ENCODE data around the gene RAD52. TPM values are rescaled to one million over a fixed set of nuclear protein-coding genes. Genes with fewer than 3 reads are reported as not detected.

Gene RAD52
- polyA plus RNA-seq, 1 donor (not counting 4 experiments of a cell fraction or from before 2014, with no cell fraction given) = 9.8 TPM

DNA sequence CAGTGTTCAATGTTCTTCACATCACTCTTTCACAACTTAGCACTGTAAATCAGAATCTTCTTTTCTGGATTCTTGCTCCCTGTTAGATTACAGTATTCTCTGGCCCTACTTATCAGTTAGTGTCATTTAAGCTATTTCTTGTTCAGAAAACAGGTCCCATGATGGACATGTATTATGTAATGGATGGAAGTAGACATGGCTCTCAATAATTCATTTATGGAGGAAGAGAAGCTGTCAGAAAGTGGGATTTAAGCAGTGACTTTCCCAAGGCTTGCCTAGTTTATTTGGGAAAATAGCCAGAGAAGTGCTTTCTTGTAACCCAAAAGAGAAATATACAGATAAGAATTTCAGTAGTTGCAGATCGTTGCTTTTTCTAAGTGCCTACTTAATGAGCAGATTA, 43.2 kb upstream of the RAD52 start:
- peak; percentile 17 for FAIRE-seq
- H3K27ac ChIP-seq (ENCODE audit: control insufficient read depth, insufficient read depth, low read length) = peak overlapping the region; percentile 90

DNA sequence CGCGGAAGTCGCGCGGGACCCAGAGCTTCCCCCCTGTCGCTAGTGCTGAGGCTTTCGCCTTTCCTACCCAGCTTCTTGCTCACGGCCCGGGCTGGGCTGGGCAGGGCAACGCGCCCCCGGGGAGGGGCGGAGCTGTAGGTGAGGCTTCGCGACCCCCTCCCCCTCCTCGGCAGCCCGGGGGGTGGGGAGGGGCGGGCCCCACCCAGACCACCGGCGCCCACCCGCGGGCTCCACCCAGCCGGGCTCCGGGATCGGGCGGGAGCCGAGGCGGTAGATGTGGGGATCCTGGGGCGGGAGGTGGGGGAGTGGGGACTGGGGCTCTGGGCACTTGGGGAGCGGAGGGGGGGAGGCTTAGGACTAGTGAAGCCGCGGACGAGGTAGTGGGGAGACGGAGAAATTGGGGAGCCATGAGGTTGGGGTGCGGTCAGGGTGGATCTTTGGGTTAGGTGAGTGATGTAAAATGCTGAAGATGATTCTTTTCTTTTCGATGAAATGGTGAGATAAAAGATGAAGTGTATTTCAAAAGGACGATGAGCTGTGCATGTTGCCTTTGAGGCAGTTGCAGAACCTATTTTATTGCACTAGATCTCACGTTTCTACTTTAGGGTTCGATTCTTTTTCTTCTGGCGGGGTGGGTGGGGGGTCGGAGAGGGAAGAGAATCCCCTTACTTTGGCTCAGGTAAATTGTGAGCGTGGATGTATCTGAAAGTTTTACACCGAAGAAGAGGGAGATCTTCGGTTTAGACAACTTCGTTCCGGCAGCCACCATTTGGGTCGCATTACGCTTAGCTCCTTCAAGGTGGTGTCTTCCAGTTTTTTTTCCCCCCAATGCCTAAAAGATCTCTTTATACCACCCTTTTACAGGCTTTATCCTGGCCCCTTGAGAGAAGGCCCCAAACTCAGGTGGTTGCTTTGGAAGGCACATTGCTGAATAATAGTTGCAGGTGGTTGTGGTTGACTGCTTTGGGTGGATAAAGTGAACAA, 42.1 kb upstream of the RAD52 start:
- H3K9me3 ChIP-seq (ENCODE audit: control insufficient read depth, low read depth, low read length) = no peaks in the 10 kb centered on the region
- H3K4me2 ChIP-seq (ENCODE audit: control insufficient read depth, extremely low read depth, insufficient read depth, low read depth, low read length) = peak overlapping the region; percentile 80
- peaks cover 37% of the 10 kb centered on the region for H3K4me1 ChIP-seq (ENCODE audit: control insufficient read depth, extremely low read depth, insufficient read depth, low read length)
- dilution Hi-C loops (cut with MboI; ENCODE audit: extremely low pct_ligation_motif_present, low sequenced_read_pairs) = no loop called here
- H2AFZ ChIP-seq (ENCODE audit: control insufficient read depth, low read length) = peak overlapping the region; percentile 76
- peak overlapping the region; percentile 97 for H3K9ac ChIP-seq (ENCODE audit: control insufficient read depth, extremely low read depth, insufficient read depth, low read length)
- H3K4me3 ChIP-seq (ENCODE audit: control insufficient read depth in 2 of 3, extremely low read depth in 1 of 3, insufficient read depth in 2 of 3, low read depth in 1 of 3, low read length in 3 of 3) = peak overlapping the region; percentile 73 to 74 (median 73)
- H3K9me1 ChIP-seq (ENCODE audit: control insufficient read depth, extremely low read depth, insufficient read depth, low read length) = no peaks in the 10 kb centered on the region
- H3K27me3 ChIP-seq (ENCODE audit: control insufficient read depth, extremely low read depth, insufficient read depth, low read length) = no peaks in the 10 kb centered on the region
- H4K20me1 ChIP-seq (ENCODE audit: control insufficient read depth, extremely low read depth, insufficient read depth, low read length) = no peaks in the 10 kb centered on the region
- TF ChIP-seq, protein P1, sequence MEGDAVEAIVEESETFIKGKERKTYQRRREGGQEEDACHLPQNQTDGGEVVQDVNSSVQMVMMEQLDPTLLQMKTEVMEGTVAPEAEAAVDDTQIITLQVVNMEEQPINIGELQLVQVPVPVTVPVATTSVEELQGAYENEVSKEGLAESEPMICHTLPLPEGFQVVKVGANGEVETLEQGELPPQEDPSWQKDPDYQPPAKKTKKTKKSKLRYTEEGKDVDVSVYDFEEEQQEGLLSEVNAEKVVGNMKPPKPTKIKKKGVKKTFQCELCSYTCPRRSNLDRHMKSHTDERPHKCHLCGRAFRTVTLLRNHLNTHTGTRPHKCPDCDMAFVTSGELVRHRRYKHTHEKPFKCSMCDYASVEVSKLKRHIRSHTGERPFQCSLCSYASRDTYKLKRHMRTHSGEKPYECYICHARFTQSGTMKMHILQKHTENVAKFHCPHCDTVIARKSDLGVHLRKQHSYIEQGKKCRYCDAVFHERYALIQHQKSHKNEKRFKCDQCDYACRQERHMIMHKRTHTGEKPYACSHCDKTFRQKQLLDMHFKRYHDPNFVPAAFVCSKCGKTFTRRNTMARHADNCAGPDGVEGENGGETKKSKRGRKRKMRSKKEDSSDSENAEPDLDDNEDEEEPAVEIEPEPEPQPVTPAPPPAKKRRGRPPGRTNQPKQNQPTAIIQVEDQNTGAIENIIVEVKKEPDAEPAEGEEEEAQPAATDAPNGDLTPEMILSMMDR (optimal IDR thresholded peaks at IDR 0.05 in 1 of 3, IDR thresholded peaks at IDR 0.05 in 1 of 3, conservative IDR thresholded peaks at IDR 0.05 in 1 of 3; ENCODE audit: extremely low read depth in 1 of 3, insufficient read depth in 2 of 3, low read length in 3 of 3) = no peak
- TF ChIP-seq EZH2 (IDR thresholded peaks at IDR 0.05; ENCODE audit: low read length) = no peak
- DNase-seq (ENCODE audit: low read depth, low spot score) (no peak), FAIRE-seq (no peak)
- no peaks in the 10 kb centered on the region for H3K36me3 ChIP-seq (ENCODE audit: control insufficient read depth in 2 of 2, extremely low read depth in 1 of 2, insufficient read depth in 2 of 2, low read length in 2 of 2)
- H3K27ac ChIP-seq (ENCODE audit: control insufficient read depth, insufficient read depth, low read length) = peak overlapping the region; percentile 90
- H3K79me2 ChIP-seq (ENCODE audit: control insufficient read depth, insufficient read depth, low read length) = peaks cover 52% of the 10 kb centered on the region

More for the DNA sequence above, 43.2 kb upstream of the RAD52 start:
- Histone ChIP-seq H3K9me3 (ENCODE audit: control insufficient read depth, low read depth, low read length) (no peaks in the 10 kb centered on the region), H3K4me1 (ENCODE audit: control insufficient read depth, extremely low read depth, insufficient read depth, low read length) (peaks cover 37% of the 10 kb centered on the region), H4K20me1 (ENCODE audit: control insufficient read depth, extremely low read depth, insufficient read depth, low read length) (no peaks in the 10 kb centered on the region), H2AFZ (ENCODE audit: control insufficient read depth, low read length) (no peak overlapping the region), H3K4me3 (ENCODE audit: control insufficient read depth in 2 of 3, extremely low read depth in 1 of 3, insufficient read depth in 2 of 3, low read depth in 1 of 3, low read length in 3 of 3) (peak overlapping the region; percentile 73 to 74 (median 73)), H3K4me2 (ENCODE audit: control insufficient read depth, extremely low read depth, insufficient read depth, low read depth, low read length) (peak overlapping the region; percentile 80), H3K27me3 (ENCODE audit: control insufficient read depth, extremely low read depth, insufficient read depth, low read length) (no peaks in the 10 kb centered on the region), H3K9me1 (ENCODE audit: control insufficient read depth, extremely low read depth, insufficient read depth, low read length) (no peaks in the 10 kb centered on the region), H3K9ac (ENCODE audit: control insufficient read depth, extremely low read depth, insufficient read depth, low read length) (peak overlapping the region; percentile 97), H3K79me2 (ENCODE audit: control insufficient read depth, insufficient read depth, low read length) (peaks cover 63% of the 10 kb centered on the region), H3K36me3 (ENCODE audit: control insufficient read depth in 2 of 2, extremely low read depth in 1 of 2, insufficient read depth in 2 of 2, low read length in 2 of 2) (no peaks in the 10 kb centered on the region)
- no peak for DNase-seq (ENCODE audit: low read depth, low spot score)
- TF ChIP-seq, protein P1 (optimal IDR thresholded peaks at IDR 0.05 in 1 of 3, IDR thresholded peaks at IDR 0.05 in 1 of 3, conservative IDR thresholded peaks at IDR 0.05 in 1 of 3; ENCODE audit: extremely low read depth in 1 of 3, insufficient read depth in 2 of 3, low read length in 3 of 3) = no peak
- no peak for TF ChIP-seq EZH2 (IDR thresholded peaks at IDR 0.05; ENCODE audit: low read length)
- dilution Hi-C loops (cut with MboI; ENCODE audit: extremely low pct_ligation_motif_present, low sequenced_read_pairs) = no loop called here
